Tibial artery (tissue), 4 donors: ENCODE measurements around the gene NPDC1.

Source experiments
- DNase-seq, 2 donors: peaks; one replicate each; pipeline ENCODE4 v3.0.0-alpha.2; 2019
- H3K27ac ChIP-seq, 2 donors: fragments of 200-600 bp; sonication (generic) in 1 of 2; 1 replicate in 1 of 2; 2 replicates in 1 of 2; pipeline ENCODE4 v1.5.1; 2018 to 2019; ENCODE audit warnings: mild to moderate bottlenecking in 1 of 2
- H3K27me3 ChIP-seq, 2 donors: fragments of 200-600 bp; sonication (generic) in 1 of 2; one replicate each; pipeline versions ENCODE4 v1.5.1 to v1.6.0; 2016 to 2019
- H3K36me3 ChIP-seq, 3 donors: fragments of 200-600 bp; sonication (generic) in 2 of 3; one replicate each; pipeline ENCODE4 v1.5.1; 2016 to 2019; ENCODE audit warnings: mild to moderate bottlenecking in 2 of 3
- H3K4me1 ChIP-seq, 4 donors: fragments of 200-600 bp; sonication (generic) in 2 of 4; 1 replicate in 3 of 4; 2 replicates in 1 of 4; pipeline ENCODE4 v1.5.1; 2016 to 2019
- H3K4me3 ChIP-seq, 2 donors: fragments of 200-600 bp; sonication (generic) in 1 of 2; 1 replicate in 1 of 2; 2 replicates in 1 of 2; pipeline ENCODE4 v1.5.1; 2018 to 2019; ENCODE audit warnings: mild to moderate bottlenecking in 2 of 2
- H3K9me3 ChIP-seq, 3 donors: fragments of 200-600 bp; sonication (generic) in 1 of 3; one replicate each; pipeline ENCODE4 v1.5.1; 2016 to 2019
- intact Hi-C: fragments of 100-400 bp; cut with DNase I; formaldehyde crosslinking; loops from one replicate; pipeline ENCODE4 v1.15.0; 2023; ENCODE audit warnings: low total_unique reads
- TF ChIP-seq, protein P1 (sequence below), 2 experiments: fragments of 200-600 bp in 1 of 2; fragments of 450-650 bp in 1 of 2; IDR thresholded peaks; one replicate each; pipeline ENCODE4 v1.5.1; 2017 to 2019; ENCODE audit warnings: antibody characterized with exemption in 2 of 2, mild to moderate bottlenecking in 1 of 2, moderate library complexity in 1 of 2

NPDC1 gene

DNA sequence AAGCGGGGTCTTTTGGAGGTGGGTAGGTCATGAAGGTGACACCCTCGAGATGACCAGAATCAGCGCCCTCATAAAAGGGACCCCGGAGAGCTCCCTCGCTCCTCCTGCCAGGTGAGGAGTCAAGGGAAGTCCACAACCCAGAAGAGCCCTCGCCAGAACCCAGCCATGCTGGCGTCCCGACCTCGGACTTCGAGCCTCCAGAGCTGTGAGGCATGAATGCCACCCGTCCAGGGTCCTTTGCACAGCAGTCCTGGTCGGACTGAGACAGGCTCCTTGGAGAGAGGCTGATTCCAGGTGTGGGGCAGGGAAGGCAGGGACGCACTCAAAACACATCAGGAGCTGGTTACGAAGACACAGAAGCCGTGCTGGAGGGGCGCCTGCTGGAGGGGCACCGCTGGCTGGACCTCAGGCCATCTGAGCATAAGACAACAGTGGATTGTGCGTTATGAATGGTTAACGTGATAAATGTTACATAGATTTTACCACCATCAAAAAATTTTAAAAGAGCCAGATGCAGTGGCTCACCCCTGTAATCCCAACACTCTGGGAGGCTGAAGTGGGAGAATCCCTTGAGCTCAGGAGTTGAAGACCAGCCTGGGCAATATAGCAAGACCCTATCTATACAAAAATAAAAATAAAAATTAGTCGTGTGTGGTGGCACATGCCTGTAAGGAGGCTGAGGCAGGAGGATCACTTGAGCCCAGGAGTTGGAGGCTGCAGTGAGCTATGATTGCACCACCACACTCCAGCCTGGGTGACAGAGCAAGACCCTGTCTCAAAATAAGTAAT lies 43.9 kb downstream of the NPDC1 start:
- TF ChIP-seq, protein P1, sequence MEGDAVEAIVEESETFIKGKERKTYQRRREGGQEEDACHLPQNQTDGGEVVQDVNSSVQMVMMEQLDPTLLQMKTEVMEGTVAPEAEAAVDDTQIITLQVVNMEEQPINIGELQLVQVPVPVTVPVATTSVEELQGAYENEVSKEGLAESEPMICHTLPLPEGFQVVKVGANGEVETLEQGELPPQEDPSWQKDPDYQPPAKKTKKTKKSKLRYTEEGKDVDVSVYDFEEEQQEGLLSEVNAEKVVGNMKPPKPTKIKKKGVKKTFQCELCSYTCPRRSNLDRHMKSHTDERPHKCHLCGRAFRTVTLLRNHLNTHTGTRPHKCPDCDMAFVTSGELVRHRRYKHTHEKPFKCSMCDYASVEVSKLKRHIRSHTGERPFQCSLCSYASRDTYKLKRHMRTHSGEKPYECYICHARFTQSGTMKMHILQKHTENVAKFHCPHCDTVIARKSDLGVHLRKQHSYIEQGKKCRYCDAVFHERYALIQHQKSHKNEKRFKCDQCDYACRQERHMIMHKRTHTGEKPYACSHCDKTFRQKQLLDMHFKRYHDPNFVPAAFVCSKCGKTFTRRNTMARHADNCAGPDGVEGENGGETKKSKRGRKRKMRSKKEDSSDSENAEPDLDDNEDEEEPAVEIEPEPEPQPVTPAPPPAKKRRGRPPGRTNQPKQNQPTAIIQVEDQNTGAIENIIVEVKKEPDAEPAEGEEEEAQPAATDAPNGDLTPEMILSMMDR (IDR thresholded peaks at IDR 0.05) = no peak
- H3K27ac ChIP-seq = no peak overlapping the region

DNA sequence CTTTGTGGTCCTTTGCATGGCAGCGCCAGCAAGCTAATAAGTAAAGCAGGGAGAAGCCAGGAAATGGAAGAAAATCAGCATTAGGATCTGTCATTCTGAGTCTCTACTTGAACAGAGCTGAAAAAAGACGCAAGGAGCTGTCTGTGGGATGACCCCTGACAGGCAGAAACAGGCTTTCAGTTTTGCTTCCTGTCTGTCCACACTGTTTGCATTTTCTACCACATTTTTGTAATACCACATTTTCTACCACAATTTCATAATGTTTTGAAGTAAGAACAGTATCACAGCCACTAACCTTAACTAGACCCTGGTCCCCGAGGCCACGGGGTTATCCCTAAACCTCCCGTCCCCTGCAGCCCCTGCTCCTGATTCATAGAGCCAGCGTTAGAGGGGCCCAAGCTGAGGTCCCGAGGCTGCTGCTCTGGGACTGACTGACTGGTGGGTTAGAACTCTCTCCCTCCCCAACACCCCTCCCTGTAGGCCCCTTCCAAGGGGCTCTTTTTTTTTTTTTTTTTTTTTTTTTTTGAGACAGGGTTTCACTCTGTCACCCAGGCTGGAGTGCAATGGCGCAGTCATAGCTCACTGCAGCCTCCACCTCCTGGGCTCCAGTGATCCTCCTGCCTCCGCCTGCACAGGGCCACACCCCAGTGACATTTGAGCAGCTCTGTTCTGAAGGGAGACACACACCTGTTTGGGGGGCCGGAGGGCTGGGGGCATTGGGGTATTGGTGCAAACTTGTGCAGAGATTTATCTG lies 45.6 kb downstream of the NPDC1 start:
- Histone ChIP-seq H3K4me1 (peaks cover 0 to 18% (median 14%) of the 10 kb centered on the region in 4 donors), H3K27ac (no peak overlapping the region), H3K27me3 (peaks cover 0 to 25% of the 10 kb centered on the region in 2 donors), H3K4me3 (no peak overlapping the region), H3K9me3 (no peaks in the 10 kb centered on the region), H3K36me3 (no peaks in the 10 kb centered on the region)
- intact Hi-C loops = no loop called here
- TF ChIP-seq, protein P1 (IDR thresholded peaks at IDR 0.05) = no peak
- no peak for DNase-seq

More for the DNA sequence above, 43.9 kb downstream of the NPDC1 start:
- DNase-seq = no peak
- Histone ChIP-seq H3K36me3 (peaks cover 0 to 1% (median 0%) of the 10 kb centered on the region in 3 donors), H3K4me1 (peaks cover 0 to 1% (median 0%) of the 10 kb centered on the region in 4 donors), H3K4me3 (no peak overlapping the region), H3K9me3 (no peaks in the 10 kb centered on the region), H3K27me3 (peaks cover 0 to 12% of the 10 kb centered on the region in 2 donors)
- intact Hi-C loops = no loop called here

DNA sequence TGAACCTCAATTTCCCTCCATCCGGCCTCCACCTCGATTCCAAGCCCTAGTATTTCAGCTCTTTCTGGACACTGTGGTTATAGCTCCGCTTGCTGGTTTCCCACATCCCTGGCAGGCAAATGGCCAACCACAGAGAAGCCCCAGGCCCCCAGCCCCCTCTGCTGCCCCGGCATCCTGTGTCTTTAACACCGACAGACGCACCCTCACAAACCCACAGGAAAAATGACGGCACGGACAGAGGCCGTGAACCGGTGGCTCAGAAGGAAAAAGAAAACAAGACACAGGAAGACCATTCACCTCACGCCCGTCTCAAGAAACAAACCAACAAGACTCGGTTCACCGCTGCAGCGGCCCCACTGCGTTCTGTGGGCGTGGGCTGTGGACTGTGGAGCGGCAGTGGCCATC lies 48.1 kb downstream of the NPDC1 start:
- intact Hi-C loops = no loop called here
- Histone ChIP-seq H3K27ac (no peak overlapping the region), H3K4me1 (peaks cover 0 to 29% (median 25%) of the 10 kb centered on the region in 4 donors), H3K36me3 (no peaks in the 10 kb centered on the region), H3K9me3 (no peaks in the 10 kb centered on the region), H3K4me3 (no peak overlapping the region), H3K27me3 (peaks cover 0 to 35% of the 10 kb centered on the region in 2 donors)
- DNase-seq = no peak
- TF ChIP-seq, protein P1 (IDR thresholded peaks at IDR 0.05) = no peak

DNA sequence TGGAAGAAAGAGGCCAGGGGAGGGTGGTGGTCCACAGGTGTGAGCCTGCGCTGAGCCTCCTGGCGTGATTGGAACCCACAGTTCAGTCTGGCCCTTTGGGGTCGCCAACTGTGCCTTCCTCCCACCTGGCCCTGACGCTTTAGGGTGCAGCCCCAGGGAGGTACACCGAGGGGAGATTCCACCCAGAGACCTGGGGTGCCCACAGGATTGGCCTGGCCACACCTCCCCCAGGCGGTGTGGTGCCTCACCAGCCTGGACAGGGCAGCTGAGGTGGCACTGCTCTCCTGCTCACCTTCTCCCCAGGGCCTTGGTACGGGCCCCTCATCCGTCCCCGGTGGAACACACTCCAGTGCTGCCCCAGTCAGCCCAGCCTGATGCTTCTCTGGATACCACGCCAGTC lies 48.6 kb downstream of the NPDC1 start:
- intact Hi-C loops = no loop called here
- no peak overlapping the region for H3K27ac ChIP-seq
- TF ChIP-seq, protein P1 (IDR thresholded peaks at IDR 0.05) = no peak

DNA sequence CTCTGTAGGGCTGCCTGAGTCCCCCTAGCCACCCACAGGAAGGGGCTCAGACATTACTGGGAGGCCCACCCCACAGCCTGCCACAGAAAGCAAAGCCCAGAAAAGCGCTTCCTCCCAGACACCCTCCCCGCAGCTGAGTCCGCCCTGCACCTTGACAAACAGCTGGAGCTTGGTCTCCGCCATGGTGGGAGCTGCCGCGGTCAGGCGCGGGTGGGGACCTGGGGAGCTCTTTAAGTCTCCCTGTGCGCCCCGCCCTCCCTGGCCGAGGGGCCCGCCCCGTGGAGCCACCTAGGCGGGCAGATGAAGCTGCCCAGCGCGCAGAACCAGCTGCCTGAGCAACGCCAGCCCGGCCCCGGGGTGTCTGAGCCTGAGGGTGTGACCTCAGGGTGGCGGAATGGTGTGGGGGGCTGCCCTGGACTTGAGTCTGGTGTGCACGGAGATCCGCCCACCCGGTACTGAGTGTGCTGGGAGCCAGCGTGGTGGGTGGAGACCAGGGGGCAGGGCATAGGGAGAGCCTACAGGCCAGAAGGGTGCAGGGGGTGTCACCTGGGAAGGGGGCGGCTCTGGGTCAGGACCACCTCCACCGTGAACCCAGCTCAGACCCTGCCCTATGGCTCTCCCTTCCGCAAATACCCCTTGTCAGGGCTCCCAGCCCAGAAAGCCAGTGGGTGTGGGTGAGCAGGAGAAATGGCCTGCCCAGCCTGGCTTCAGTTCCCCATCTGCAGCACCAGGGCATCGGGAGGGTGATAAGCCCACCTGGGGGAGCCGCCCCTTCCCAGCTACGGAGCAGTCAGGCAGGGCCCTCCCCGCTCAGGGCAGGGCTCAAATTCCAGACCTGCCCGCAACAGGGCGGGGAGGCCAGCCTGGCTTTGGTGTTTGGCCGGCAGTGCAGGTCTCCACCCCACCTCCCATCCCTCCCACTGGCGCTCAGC lies 49.4 kb downstream of the NPDC1 start, which contains the start of gene CLIC3:
Gene CLIC3, minus strand, starts transcription at position 208 of the 932 bp plus-strand sequence. Its CDS starts 25 bp downstream, at position 183.
- Histone ChIP-seq H3K4me1 (peaks cover 0 to 34% (median 27%) of the 10 kb centered on the region in 4 donors), H3K27ac (peak within 1 kb of the TSS in 1 of 2 donors; percentile 29), H3K27me3 (peaks cover 0 to 35% of the 10 kb centered on the region in 2 donors), H3K4me3 (peak within 1 kb of the TSS in 1 of 2 donors; percentile 29), H3K36me3 (no peaks in the 10 kb centered on the region), H3K9me3 (no peaks in the 10 kb centered on the region)
- no peak for DNase-seq
- TF ChIP-seq, protein P1 (IDR thresholded peaks at IDR 0.05) = no peak
- intact Hi-C loops = no loop called here

More for the DNA sequence above, 48.6 kb downstream of the NPDC1 start:
- DNase-seq = no peak
- peaks cover 0 to 35% of the 10 kb centered on the region in 2 donors for H3K27me3 ChIP-seq
- peaks cover 0 to 34% (median 27%) of the 10 kb centered on the region in 4 donors for H3K4me1 ChIP-seq
- no peaks in the 10 kb centered on the region for H3K36me3 ChIP-seq
- no peaks in the 10 kb centered on the region for H3K9me3 ChIP-seq
- no peak overlapping the region for H3K4me3 ChIP-seq
